Measurements from ENCODE around the gene EIF2B5. TPM values are rescaled to one million over a fixed set of nuclear protein-coding genes. Genes with fewer than 3 reads are reported as not detected.

EIF2B5 gene
- total and polyA plus RNA-seq, 2 donors (not counting 1 experiment from before 2014, with no cell fraction given) = 73.2 to 83.8 TPM

DNA sequence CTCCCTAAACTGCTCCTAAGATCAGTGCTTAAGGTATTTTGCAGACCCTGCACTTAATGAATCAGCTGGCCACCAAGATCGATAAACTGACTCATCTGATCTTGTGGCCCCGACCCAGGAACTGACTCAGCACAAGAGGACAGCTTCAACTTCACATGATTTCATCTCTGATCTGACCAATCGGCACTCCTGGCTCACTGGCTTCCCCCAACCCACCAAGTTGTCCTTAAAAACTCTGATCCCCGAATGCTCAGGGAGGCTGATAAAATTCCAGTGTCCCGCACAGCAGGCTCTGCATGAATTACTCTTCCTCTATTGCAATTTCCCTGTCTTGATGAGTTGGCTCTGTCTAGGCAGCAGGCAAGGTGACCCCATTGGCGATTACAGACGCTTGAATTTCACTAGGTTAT is 24.8 kb upstream of the EIF2B5 start:
- intact Hi-C loops (cut with micrococcal nuclease) = no loop called here
- TF ChIP-seq EZH2 (IDR thresholded peaks at IDR 0.05; ENCODE audit: borderline replicate concordance, insufficient read depth, low read depth, low read length, poor library complexity, severe bottlenecking) (no peak), CTCF (IDR thresholded peaks at IDR 0.05) (no peak)
- Histone ChIP-seq H3K36me3 (replicated peaks in 1 of 2; ENCODE audit: control extremely low read depth in 1 of 2, control insufficient read depth in 1 of 2, extremely low read depth in 1 of 2, insufficient read depth in 2 of 2, low read length in 1 of 2) (no peaks in the 10 kb centered on the region), H3K4me2 (replicated peaks; ENCODE audit: low read depth, low read length, poor library complexity, severe bottlenecking) (no peak overlapping the region), H2AFZ (ENCODE audit: insufficient read depth, low read depth, low read length, poor library complexity, severe bottlenecking) (no peak overlapping the region), H3K9me3 (ENCODE audit: control extremely low read depth in 1 of 3, control insufficient read depth in 2 of 3, insufficient read depth in 1 of 3, low read length in 2 of 3) (no peaks in the 10 kb centered on the region), H3K27me3 (replicated peaks in 1 of 4; ENCODE audit: control extremely low read depth in 1 of 4, control insufficient read depth in 3 of 4, insufficient read depth in 4 of 4, low read length in 3 of 4) (no peaks in the 10 kb centered on the region), H3K9ac (ENCODE audit: low read length) (no peak overlapping the region), H4K20me1 (ENCODE audit: control insufficient read depth, insufficient read depth, low read length, poor library complexity, severe bottlenecking) (no peaks in the 10 kb centered on the region), H3K27ac (ENCODE audit: low read length in 2 of 2) (no peak overlapping the region), H3K4me3 (ENCODE audit: control extremely low read depth in 1 of 5, extremely low read depth in 1 of 5, insufficient read depth in 1 of 5, low read depth in 2 of 5, low read length in 4 of 5) (no peak overlapping the region), H3K4me1 (ENCODE audit: control insufficient read depth in 2 of 2, insufficient read depth in 2 of 2, low read length in 2 of 2) (no peaks in the 10 kb centered on the region), H3K79me2 (ENCODE audit: control insufficient read depth, insufficient read depth, low read length) (no peaks in the 10 kb centered on the region)
- ChIA-PET CTCF (no interaction called here), POLR2A (no interaction called here)
- H3K9me3 Mint-ChIP-seq (ENCODE audit: insufficient read depth) = no peaks in the 10 kb centered on the region
- peaks cover 11% of the 10 kb centered on the region for H3K27me3 Mint-ChIP-seq
- no peak overlapping the region for H3K27ac Mint-ChIP-seq
- ATAC-seq (ENCODE audit: low read depth) (no peak), DNase-seq (no peak)
- H3K4me3 Mint-ChIP-seq = no peak overlapping the region
- H3K4me1 Mint-ChIP-seq = no peaks in the 10 kb centered on the region
- WGBS (ENCODE audit: insufficient coverage) = 83% methylated on average over 4 of the region's 7 CpGs

DNA sequence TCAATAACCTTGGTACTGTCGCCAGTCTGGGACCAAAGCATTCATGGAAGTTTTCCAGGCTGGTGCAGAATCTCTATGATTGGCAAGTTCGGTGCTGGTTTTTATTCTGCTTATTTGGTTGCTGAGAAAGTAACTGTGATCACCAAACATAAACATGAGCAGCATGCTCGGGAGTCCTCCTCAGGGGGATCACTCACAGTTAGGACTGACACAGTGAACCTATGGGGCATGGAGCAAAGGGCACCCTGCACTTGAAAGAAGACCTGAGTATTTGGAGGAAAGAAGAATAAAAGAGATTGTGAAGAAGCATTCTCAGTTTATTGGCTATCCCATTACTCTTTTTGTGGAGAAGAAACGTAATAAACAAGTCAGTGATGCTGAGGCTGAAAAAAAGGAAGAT is 19.1 kb upstream of the EIF2B5 start:
- ATAC-seq (ENCODE audit: low read depth) = no peak
- H3K9ac ChIP-seq (ENCODE audit: low read length) = no peak overlapping the region
- no peak overlapping the region for H3K4me2 ChIP-seq (replicated peaks; ENCODE audit: low read depth, low read length, poor library complexity, severe bottlenecking)
- no peak overlapping the region for H3K27ac Mint-ChIP-seq
- H3K4me1 ChIP-seq (ENCODE audit: control insufficient read depth in 2 of 2, insufficient read depth in 2 of 2, low read length in 2 of 2) = no peaks in the 10 kb centered on the region
- H4K20me1 ChIP-seq (ENCODE audit: control insufficient read depth, insufficient read depth, low read length, poor library complexity, severe bottlenecking) = no peaks in the 10 kb centered on the region
- POLR2A ChIA-PET = no interaction called here
- H3K79me2 ChIP-seq (ENCODE audit: control insufficient read depth, insufficient read depth, low read length) = no peaks in the 10 kb centered on the region
- H3K36me3 ChIP-seq (replicated peaks in 1 of 2; ENCODE audit: control extremely low read depth in 1 of 2, control insufficient read depth in 1 of 2, extremely low read depth in 1 of 2, insufficient read depth in 2 of 2, low read length in 1 of 2) = no peaks in the 10 kb centered on the region
- 83% methylated on average over 3 of the region's 4 CpGs for WGBS (ENCODE audit: insufficient coverage)
- no peaks in the 10 kb centered on the region for H3K27me3 ChIP-seq (replicated peaks in 1 of 4; ENCODE audit: control extremely low read depth in 1 of 4, control insufficient read depth in 3 of 4, insufficient read depth in 4 of 4, low read length in 3 of 4)
- no peak overlapping the region for H3K4me3 ChIP-seq (ENCODE audit: control extremely low read depth in 1 of 5, extremely low read depth in 1 of 5, insufficient read depth in 1 of 5, low read depth in 2 of 5, low read length in 4 of 5)
- no peak overlapping the region for H3K27ac ChIP-seq (ENCODE audit: low read length in 2 of 2)
- no peak for TF ChIP-seq CTCF (IDR thresholded peaks at IDR 0.05)
- no peaks in the 10 kb centered on the region for H3K9me3 Mint-ChIP-seq (ENCODE audit: insufficient read depth)
- H3K9me3 ChIP-seq (ENCODE audit: control extremely low read depth in 1 of 3, control insufficient read depth in 2 of 3, insufficient read depth in 1 of 3, low read length in 2 of 3) = no peaks in the 10 kb centered on the region
- no peak overlapping the region for H2AFZ ChIP-seq (ENCODE audit: insufficient read depth, low read depth, low read length, poor library complexity, severe bottlenecking)
- CTCF ChIA-PET = interaction anchor here (0.6 kb wide), 1 partner anchor 526 kb away, joined by 5 read pairs; no protein-coding TSS in a partner anchor
- no peak for DNase-seq
- no peaks in the 10 kb centered on the region for H3K4me1 Mint-ChIP-seq
- peaks cover 14% of the 10 kb centered on the region for H3K27me3 Mint-ChIP-seq
- intact Hi-C loops (cut with micrococcal nuclease) = no loop called here
- no peak overlapping the region for H3K4me3 Mint-ChIP-seq

Data from B cell (primary cell).